ENCODE data around the gene MYBPH. TPM values are rescaled to one million over a fixed set of nuclear protein-coding genes. Genes with fewer than 3 reads are reported as not detected.

The MYBPH gene
- total and polyA plus RNA-seq, 7 donors: not detected

GRCh38 chr1:203215573-203215972, 39.9 kb upstream of the MYBPH start:
- no peaks in the 10 kb centered on the region for H3K9me3 ChIP-seq
- H3K27me3 ChIP-seq: peaks cover 0 to 11% (median 0%) of the 10 kb centered on the region in 3 donors
- H3K4me1 ChIP-seq: peaks cover 0 to 4% (median 2%) of the 10 kb centered on the region in 4 donors
- DNase-seq: peak; percentile 49
- no peak overlapping the region for H3K27ac ChIP-seq
- WGBS, 2 donors: 67 to 68% methylated on average over 9 of the region's 9 CpGs
- intact Hi-C loops (cut with DNase I): no loop called here
- H3K36me3 ChIP-seq: no peaks in the 10 kb centered on the region
- TF ChIP-seq EP300 (IDR thresholded peaks at IDR 0.05): no peak
- no peak for TF ChIP-seq POLR2A (IDR thresholded peaks at IDR 0.05)
- no peak for TF ChIP-seq POLR2AphosphoS5 (IDR thresholded peaks at IDR 0.05)
- TF ChIP-seq CTCF (IDR thresholded peaks at IDR 0.05): no peak
- no peak overlapping the region for H3K4me3 ChIP-seq

DNA sequence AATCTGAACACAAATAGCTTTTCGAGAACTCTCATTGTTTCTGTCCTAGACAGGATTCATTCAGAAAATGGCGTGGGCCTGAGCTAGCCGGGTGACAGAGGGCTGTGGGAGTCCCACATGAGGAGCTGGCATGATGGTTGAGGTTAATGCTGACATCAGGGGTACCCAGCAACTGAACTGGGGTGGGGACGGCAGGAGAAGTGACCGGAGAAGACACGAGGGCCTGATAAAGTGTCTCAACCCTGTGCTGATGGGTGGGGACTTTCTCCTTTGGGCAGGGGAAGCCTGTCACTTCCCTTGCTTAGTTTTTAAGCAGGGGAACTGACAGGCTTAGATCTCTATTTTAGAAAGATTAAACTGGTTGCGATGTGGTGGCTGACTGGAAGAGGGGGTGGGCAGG, 39.2 kb upstream of the MYBPH start:
- Histone ChIP-seq H3K27ac (no peak overlapping the region), H3K27me3 (peaks cover 0 to 11% (median 0%) of the 10 kb centered on the region in 3 donors), H3K9me3 (no peaks in the 10 kb centered on the region), H3K4me1 (peaks cover 0 to 4% (median 2%) of the 10 kb centered on the region in 4 donors), H3K4me3 (no peak overlapping the region), H3K36me3 (no peaks in the 10 kb centered on the region)
- intact Hi-C loops (cut with DNase I): no loop called here
- WGBS, 2 donors: 77 to 80% methylated on average over 7 of the region's 7 CpGs
- DNase-seq: peak; percentile 47
- TF ChIP-seq POLR2A (IDR thresholded peaks at IDR 0.05) (no peak), EP300 (IDR thresholded peaks at IDR 0.05) (no peak), POLR2AphosphoS5 (IDR thresholded peaks at IDR 0.05) (no peak), CTCF (IDR thresholded peaks at IDR 0.05) (no peak)

- intact Hi-C loops (cut with DNase I): no loop called here
- Histone ChIP-seq H3K27ac (no peak overlapping the region), H3K4me1 (peaks cover 0 to 4% (median 2%) of the 10 kb centered on the region in 4 donors), H3K4me3 (no peak overlapping the region), H3K9me3 (no peaks in the 10 kb centered on the region), H3K36me3 (no peaks in the 10 kb centered on the region), H3K27me3 (peaks cover 0 to 11% (median 0%) of the 10 kb centered on the region in 3 donors)
- peak; percentile 57 for DNase-seq
- TF ChIP-seq POLR2A (IDR thresholded peaks at IDR 0.05) (no peak), CTCF (IDR thresholded peaks at IDR 0.05) (no peak), EP300 (IDR thresholded peaks at IDR 0.05) (no peak)
- WGBS, 2 donors: 78 to 85% methylated on average over 6 of the region's 6 CpGs
Measured at GRCh38 chr1:203213126-203213525, 37.5 kb upstream of the MYBPH start.

GRCh38 chr1:203211812-203212211, 36.2 kb upstream of the MYBPH start:
- no peaks in the 10 kb centered on the region for H3K36me3 ChIP-seq
- TF ChIP-seq POLR2A (IDR thresholded peaks at IDR 0.05) (no peak), POLR2AphosphoS5 (IDR thresholded peaks at IDR 0.05) (no peak), EP300 (IDR thresholded peaks at IDR 0.05) (no peak), CTCF (IDR thresholded peaks at IDR 0.05) (no peak)
- H3K4me3 ChIP-seq: no peak overlapping the region
- intact Hi-C loops (cut with DNase I): no loop called here
- DNase-seq: peak; percentile 11
- 92 to 94% methylated on average over 3 of the region's 3 CpGs for WGBS, 2 donors
- peaks cover 0 to 4% (median 2%) of the 10 kb centered on the region in 4 donors for H3K4me1 ChIP-seq
- H3K9me3 ChIP-seq: no peaks in the 10 kb centered on the region
- H3K27ac ChIP-seq: no peak overlapping the region
- H3K27me3 ChIP-seq: peaks cover 0 to 1% (median 0%) of the 10 kb centered on the region in 3 donors

- no peaks in the 10 kb centered on the region for H3K27me3 ChIP-seq
- no peak overlapping the region for H3K27ac ChIP-seq
- no peaks in the 10 kb centered on the region for H3K9me3 ChIP-seq
- peak; percentile 9 for DNase-seq
- H3K36me3 ChIP-seq: no peaks in the 10 kb centered on the region
- no peak overlapping the region for H3K4me3 ChIP-seq
- H3K4me1 ChIP-seq: peaks cover 0 to 3% (median 0%) of the 10 kb centered on the region in 4 donors
- TF ChIP-seq CTCF (IDR thresholded peaks at IDR 0.05) (no peak), POLR2AphosphoS5 (IDR thresholded peaks at IDR 0.05) (no peak), EP300 (IDR thresholded peaks at IDR 0.05) (no peak), POLR2A (IDR thresholded peaks at IDR 0.05) (no peak)
- intact Hi-C loops (cut with DNase I): no loop called here
Measured at GRCh38 chr1:203210988-203211387, 35.4 kb upstream of the MYBPH start.

All from sigmoid colon (tissue), 7 donors.